Panc1 (cell line): ENCODE data around the gene DGKK. TPM values are rescaled to one million over a fixed set of nuclear protein-coding genes. Genes with fewer than 3 reads are reported as not detected.

Experiments
- ATAC-seq: fragments of 200-7000 bp; cut with Tn5 transposase; 2 replicates; pipeline ENCODE4 v1.9.1; 2020; ENCODE audit warnings: mild to moderate bottlenecking, moderate library complexity
- BruUV-seq: library from RNA; stranded (reverse); fragments of 400-500 nt; replicated peaks from 2 replicates; lab custom pipeline; 2021; lab: Mats Ljungman, UMichigan
- CTCF ChIA-PET: fragments of 300-600 bp; sonication (Branson Sonifier 250); formaldehyde crosslinking; loops from one replicate; lab custom pipeline; 2022; ENCODE audit warnings: antibody characterized with exemption; lab: Charles Lee
- POLR2A ChIA-PET: fragments of 300-600 bp; sonication (Branson Sonifier 250); formaldehyde crosslinking; loops from one replicate; lab custom pipeline; 2022; ENCODE audit warnings: antibody characterized with exemption; lab: Charles Lee
- DNase-seq: peaks from one replicate; pipeline ENCODE4 v3.0.0-alpha.2; 2010; ENCODE audit warnings: low read depth, low spot score
- H3K27ac ChIP-seq: 2 replicates; pipeline ENCODE4 v1.5.1; 2011; ENCODE audit warnings: mild to moderate bottlenecking, low read length, inconsistent platforms
- H3K27me3 ChIP-seq: fragments of 200-500 bp; sonication (Bioruptor generic); 2 replicates; pipeline ENCODE4 v1.6.0; 2014; ENCODE audit warnings: low read length, inconsistent platforms; ENCODE audit not compliant: control insufficient read depth, insufficient read depth
- H3K36me3 ChIP-seq: fragments of 200-500 bp; sonication (Bioruptor generic); 2 replicates; pipeline ENCODE4 v1.5.1; 2014; ENCODE audit warnings: inconsistent platforms, mild to moderate bottlenecking, low read length, moderate library complexity; ENCODE audit not compliant: control insufficient read depth, insufficient read depth
- H3K4me1 ChIP-seq: 2 replicates; pipeline ENCODE4 v1.5.1; 2011; ENCODE audit warnings: inconsistent platforms, mild to moderate bottlenecking, low read length, moderate library complexity; ENCODE audit not compliant: control insufficient read depth, insufficient read depth
- H3K4me3 ChIP-seq, 2 experiments: 2 replicates each; pipeline ENCODE4 v1.5.1; 2011 to 2012; ENCODE audit warnings: low read depth in 2 of 2, low read length in 2 of 2, mild to moderate bottlenecking in 2 of 2, inconsistent platforms in 1 of 2, moderate library complexity in 1 of 2
- H3K9me3 ChIP-seq: fragments of 200-500 bp; sonication (Bioruptor generic); 2 replicates; pipeline ENCODE4 v1.5.1; 2014; ENCODE audit warnings: low read depth, mild to moderate bottlenecking, inconsistent platforms, low read length, moderate library complexity; ENCODE audit not compliant: control insufficient read depth, insufficient read depth
- POLR2AphosphoS5 ChIP-seq: IDR thresholded peaks from 2 replicates; pipeline ENCODE4 v1.6.1; 2012; ENCODE audit warnings: mild to moderate bottlenecking, low read depth, low read length, moderate library complexity
- SIN3A ChIP-seq: IDR thresholded peaks from 2 replicates; pipeline ENCODE4 v1.6.1; 2012; ENCODE audit warnings: low read depth, mild to moderate bottlenecking, low read length, moderate library complexity, borderline replicate concordance; ENCODE audit not compliant: insufficient read depth
- TCF7L2 ChIP-seq: IDR thresholded peaks from 2 replicates; pipeline ENCODE4 v1.6.1; 2011; ENCODE audit warnings: mild to moderate bottlenecking, low read depth, low read length, inconsistent platforms
- in situ Hi-C: cut with HindIII; loops from 2 replicates; pipeline ENCODE4 v1.10.0; 2016; ENCODE audit warnings: low sequenced_read_pairs, low pct_unique_long_range_greater_than_20kb
- intact Hi-C: fragments of 100-400 bp; cut with micrococcal nuclease; formaldehyde crosslinking; loops from one replicate; pipeline ENCODE4 v1.10.0; 2022; ENCODE audit not compliant: unreplicated experiment
- total RNA-seq: library from RNA; stranded (reverse); gene quantifications from one replicate; pipeline ENCODE4 v1.2.1, GENCODE V29; 2021; ENCODE audit not compliant: unreplicated experiment
- TF ChIP-seq, protein P1 (sequence below): fragments of 450-650 bp; IDR thresholded peaks from 2 replicates; pipeline ENCODE4 v1.5.1; 2017; ENCODE audit warnings: mild to moderate bottlenecking
- TF ChIP-seq, protein P2 (sequence below), 2 experiments: IDR thresholded peaks; 2 replicates each; pipeline ENCODE4 v1.6.1; 2011 to 2012; ENCODE audit warnings: low read depth in 2 of 2, control low read depth in 1 of 2, low read length in 1 of 2, mild to moderate bottlenecking in 1 of 2, moderate library complexity in 1 of 2; ENCODE audit not compliant: insufficient read depth in 1 of 2

The DGKK gene
- total RNA-seq, 1 experiment from 2014 or later: not detected

DNA sequence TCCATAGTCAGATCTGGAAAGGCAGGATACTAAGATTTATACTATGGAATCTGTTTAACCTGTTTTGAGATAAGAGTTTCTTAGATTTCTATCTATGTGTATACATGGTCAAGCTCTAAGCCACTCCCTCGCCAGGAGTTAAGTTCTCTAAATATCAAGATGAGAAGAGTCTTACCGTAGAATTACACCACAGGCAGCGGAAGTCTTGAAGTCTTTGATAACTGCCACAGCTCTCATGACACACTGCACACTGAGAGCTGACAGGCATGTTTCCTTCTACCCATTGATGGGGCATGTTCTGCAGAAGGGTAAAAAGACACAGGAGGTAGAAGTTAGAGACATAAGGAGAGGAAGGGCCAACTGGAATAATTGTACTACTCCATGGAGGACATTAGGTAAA, 67.7 kb downstream of the DGKK start:
- no peaks in the 10 kb centered on the region for H3K27me3 ChIP-seq
- H3K27ac ChIP-seq: no peak overlapping the region
- in situ Hi-C loops (no loop called here), intact Hi-C loops (no loop called here)
- ChIA-PET POLR2A (no interaction called here), CTCF (no interaction called here)
- BruUV-seq: no TSS peak
- TF ChIP-seq SIN3A (no peak), POLR2AphosphoS5 (no peak), TCF7L2 (no peak)
- TF ChIP-seq, protein P1, sequence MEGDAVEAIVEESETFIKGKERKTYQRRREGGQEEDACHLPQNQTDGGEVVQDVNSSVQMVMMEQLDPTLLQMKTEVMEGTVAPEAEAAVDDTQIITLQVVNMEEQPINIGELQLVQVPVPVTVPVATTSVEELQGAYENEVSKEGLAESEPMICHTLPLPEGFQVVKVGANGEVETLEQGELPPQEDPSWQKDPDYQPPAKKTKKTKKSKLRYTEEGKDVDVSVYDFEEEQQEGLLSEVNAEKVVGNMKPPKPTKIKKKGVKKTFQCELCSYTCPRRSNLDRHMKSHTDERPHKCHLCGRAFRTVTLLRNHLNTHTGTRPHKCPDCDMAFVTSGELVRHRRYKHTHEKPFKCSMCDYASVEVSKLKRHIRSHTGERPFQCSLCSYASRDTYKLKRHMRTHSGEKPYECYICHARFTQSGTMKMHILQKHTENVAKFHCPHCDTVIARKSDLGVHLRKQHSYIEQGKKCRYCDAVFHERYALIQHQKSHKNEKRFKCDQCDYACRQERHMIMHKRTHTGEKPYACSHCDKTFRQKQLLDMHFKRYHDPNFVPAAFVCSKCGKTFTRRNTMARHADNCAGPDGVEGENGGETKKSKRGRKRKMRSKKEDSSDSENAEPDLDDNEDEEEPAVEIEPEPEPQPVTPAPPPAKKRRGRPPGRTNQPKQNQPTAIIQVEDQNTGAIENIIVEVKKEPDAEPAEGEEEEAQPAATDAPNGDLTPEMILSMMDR: no peak
- TF ChIP-seq, protein P2, sequence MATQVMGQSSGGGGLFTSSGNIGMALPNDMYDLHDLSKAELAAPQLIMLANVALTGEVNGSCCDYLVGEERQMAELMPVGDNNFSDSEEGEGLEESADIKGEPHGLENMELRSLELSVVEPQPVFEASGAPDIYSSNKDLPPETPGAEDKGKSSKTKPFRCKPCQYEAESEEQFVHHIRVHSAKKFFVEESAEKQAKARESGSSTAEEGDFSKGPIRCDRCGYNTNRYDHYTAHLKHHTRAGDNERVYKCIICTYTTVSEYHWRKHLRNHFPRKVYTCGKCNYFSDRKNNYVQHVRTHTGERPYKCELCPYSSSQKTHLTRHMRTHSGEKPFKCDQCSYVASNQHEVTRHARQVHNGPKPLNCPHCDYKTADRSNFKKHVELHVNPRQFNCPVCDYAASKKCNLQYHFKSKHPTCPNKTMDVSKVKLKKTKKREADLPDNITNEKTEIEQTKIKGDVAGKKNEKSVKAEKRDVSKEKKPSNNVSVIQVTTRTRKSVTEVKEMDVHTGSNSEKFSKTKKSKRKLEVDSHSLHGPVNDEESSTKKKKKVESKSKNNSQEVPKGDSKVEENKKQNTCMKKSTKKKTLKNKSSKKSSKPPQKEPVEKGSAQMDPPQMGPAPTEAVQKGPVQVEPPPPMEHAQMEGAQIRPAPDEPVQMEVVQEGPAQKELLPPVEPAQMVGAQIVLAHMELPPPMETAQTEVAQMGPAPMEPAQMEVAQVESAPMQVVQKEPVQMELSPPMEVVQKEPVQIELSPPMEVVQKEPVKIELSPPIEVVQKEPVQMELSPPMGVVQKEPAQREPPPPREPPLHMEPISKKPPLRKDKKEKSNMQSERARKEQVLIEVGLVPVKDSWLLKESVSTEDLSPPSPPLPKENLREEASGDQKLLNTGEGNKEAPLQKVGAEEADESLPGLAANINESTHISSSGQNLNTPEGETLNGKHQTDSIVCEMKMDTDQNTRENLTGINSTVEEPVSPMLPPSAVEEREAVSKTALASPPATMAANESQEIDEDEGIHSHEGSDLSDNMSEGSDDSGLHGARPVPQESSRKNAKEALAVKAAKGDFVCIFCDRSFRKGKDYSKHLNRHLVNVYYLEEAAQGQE (IDR thresholded peaks at IDR 0.05; ENCODE audit: insufficient read depth in 1 of 2, low read depth in 2 of 2, low read length in 1 of 2): no peak
- H3K9me3 ChIP-seq: no peaks in the 10 kb centered on the region
- no peak overlapping the region for H3K4me3 ChIP-seq
- no peak for ATAC-seq
- no peaks in the 10 kb centered on the region for H3K4me1 ChIP-seq
- no peaks in the 10 kb centered on the region for H3K36me3 ChIP-seq
- no peak for DNase-seq

DNA sequence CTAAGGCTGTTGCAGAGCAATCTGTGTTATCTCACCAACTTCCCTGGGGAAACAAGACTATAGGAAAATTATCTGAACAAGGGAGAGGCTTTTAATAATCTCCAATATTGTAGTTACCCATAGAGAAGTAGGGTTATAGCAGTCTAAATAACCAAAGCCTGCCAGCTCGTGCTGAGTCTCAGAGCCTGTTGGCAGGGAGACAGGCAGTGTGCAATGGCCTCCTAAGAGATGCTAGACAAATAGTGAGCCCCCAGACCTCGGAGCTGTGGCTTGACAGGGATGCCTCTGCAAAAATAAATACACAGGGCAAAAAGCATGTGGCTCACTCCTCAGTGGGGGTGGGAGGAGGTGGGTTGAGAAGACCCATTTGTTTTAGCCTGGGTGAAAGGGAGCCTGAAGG, 76.7 kb downstream of the DGKK start:
- Histone ChIP-seq H3K27me3 (no peaks in the 10 kb centered on the region), H3K4me1 (no peaks in the 10 kb centered on the region), H3K4me3 (no peak overlapping the region), H3K27ac (no peak overlapping the region), H3K36me3 (no peaks in the 10 kb centered on the region), H3K9me3 (no peaks in the 10 kb centered on the region)
- in situ Hi-C loops: no loop called here
- no peak for ATAC-seq
- ChIA-PET CTCF (no interaction called here), POLR2A (no interaction called here)
- TF ChIP-seq SIN3A: no peak
- TF ChIP-seq, protein P1: no peak
- TF ChIP-seq, protein P2 (IDR thresholded peaks at IDR 0.05; ENCODE audit: insufficient read depth in 1 of 2, low read depth in 2 of 2, low read length in 1 of 2): no peak
- BruUV-seq: no TSS peak
- DNase-seq: no peak
- intact Hi-C loops: no loop called here
